Prostate gland (tissue), 2 donors: ENCODE measurements around the gene C18orf54. TPM values are rescaled to one million over a fixed set of nuclear protein-coding genes. Genes with fewer than 3 reads are reported as not detected.

Source experiments
- DNase-seq: peaks from one replicate; pipeline ENCODE4 v3.0.0-alpha.2; 2019; ENCODE audit warnings: low spot score
- H3K27ac ChIP-seq, 2 donors: fragments of 200-600 bp; sonication (generic); 2 replicates each; pipeline ENCODE4 v1.5.1; 2017 to 2019
- H3K27me3 ChIP-seq: fragments of 200-600 bp; sonication (generic); replicated peaks from 2 replicates; pipeline ENCODE4 v1.5.1; 2019; ENCODE audit not compliant: insufficient read depth
- H3K36me3 ChIP-seq, 2 donors: fragments of 200-600 bp; sonication (generic); 1 replicate in 1 of 2; 2 replicates in 1 of 2; pipeline versions ENCODE4 v1.5.1 to v1.8.1; 2017 to 2019
- H3K4me1 ChIP-seq: fragments of 200-600 bp; sonication (generic); replicated peaks from 2 replicates; pipeline ENCODE4 v1.5.1; 2019
- H3K4me3 ChIP-seq, 2 donors: fragments of 200-600 bp; sonication (generic); 2 replicates each; pipeline ENCODE4 v1.5.1; 2017 to 2019
- H3K9me3 ChIP-seq: fragments of 200-600 bp; sonication (generic); 2 replicates; pipeline ENCODE4 v1.5.1; 2017
- POLR2A ChIP-seq: fragments of 450-650 bp; IDR thresholded peaks from one replicate; pipeline ENCODE4 v1.6.1; 2016; ENCODE audit warnings: antibody characterized with exemption, mild to moderate bottlenecking
- POLR2AphosphoS5 ChIP-seq: sonication (generic); formaldehyde crosslinking; IDR thresholded peaks from one replicate; pipeline ENCODE4 v1.6.1; 2017; ENCODE audit warnings: antibody characterized with exemption
- WGBS: methylation state at CpG from one replicate; pipeline ENCODE4 v1.1.5; 2018; 5-methylcytosine and 5-hydroxymethylcytosine counted together
- intact Hi-C: fragments of 100-400 bp; cut with DNase I; formaldehyde crosslinking; loops from one replicate; pipeline ENCODE4 v1.14.2; 2022
- total RNA-seq, 2 donors: library from RNA; depleted of rRNA; stranded (reverse); fragments of >200 nt; gene quantifications; one replicate each; pipeline ENCODE4 v1.1.0, GENCODE V29; 2016
- TF ChIP-seq, protein P1 (sequence below), 4 experiments: fragments of 200-600 bp in 2 of 4; fragments of 450-650 bp in 2 of 4; sonication (generic) in 2 of 4; IDR thresholded peaks; 1 replicate in 3 of 4; 2 replicates in 1 of 4; pipeline ENCODE4 v1.5.1; 2016 to 2019; ENCODE audit warnings: antibody characterized with exemption in 4 of 4, mild to moderate bottlenecking in 2 of 4, moderate library complexity in 2 of 4

The C18orf54 gene
- total RNA-seq, 2 donors from 2014 or later, result 1.3 to 5.6 TPM

DNA sequence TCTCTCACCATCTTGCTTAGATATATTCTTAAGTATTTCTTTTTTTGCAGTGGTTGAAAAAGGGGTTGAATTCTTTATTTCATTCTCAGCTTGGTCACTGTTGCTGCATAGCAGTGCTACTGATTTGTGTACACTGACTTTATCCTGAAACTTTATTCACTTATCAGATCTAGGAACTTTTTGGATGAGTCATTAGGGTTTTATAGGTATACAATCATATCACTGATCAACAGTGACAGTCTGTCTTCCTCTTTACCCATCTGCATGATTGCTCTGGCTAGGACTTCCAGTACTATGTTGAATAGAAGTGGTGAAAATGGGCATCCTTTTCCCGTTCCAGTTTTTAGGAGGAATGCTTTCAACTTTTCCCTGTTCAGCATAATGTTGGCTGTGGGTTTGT is 6.5 kb upstream of the C18orf54 start:
- no peaks in the 10 kb centered on the region for H3K36me3 ChIP-seq
- 78% methylated on average over 1 of the region's 1 CpG for WGBS

DNA sequence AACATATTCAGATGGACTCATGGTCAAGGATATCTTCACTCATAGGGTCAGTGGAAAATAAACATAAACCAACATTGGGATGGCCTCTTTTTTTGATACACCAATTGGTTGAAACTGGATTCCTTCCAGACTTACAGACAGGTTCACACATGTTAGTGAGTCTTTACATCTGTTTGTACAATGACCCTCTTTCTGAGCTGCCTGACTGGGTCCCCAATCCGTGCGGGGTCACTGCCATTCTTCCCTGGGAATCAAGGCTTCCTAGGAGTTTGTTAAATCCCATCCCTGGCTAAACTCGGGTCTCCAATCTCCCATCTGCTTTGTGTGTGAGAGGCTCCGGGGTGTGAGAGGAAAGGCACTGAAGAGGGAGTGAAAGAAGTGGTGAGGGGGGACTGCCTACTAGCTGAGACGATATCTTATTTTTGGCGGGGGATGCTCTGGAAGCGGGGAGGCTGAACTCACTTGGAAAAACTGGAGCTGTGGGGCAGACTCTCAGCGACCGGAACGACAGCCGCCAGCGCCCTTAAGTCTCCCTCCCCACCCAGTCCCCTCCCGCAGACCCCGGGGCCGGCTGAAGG is 535 bp upstream of the C18orf54 start:
- H3K9me3 ChIP-seq, result no peaks in the 10 kb centered on the region
- no peaks in the 10 kb centered on the region for H3K36me3 ChIP-seq
- H3K4me3 ChIP-seq, result peak overlapping the region; percentile 54 to 55
- intact Hi-C loops, result loop anchor here (10.0 kb wide), 1 partner anchor 132 kb away; the partner anchor contains the start of gene MBD2
- no peaks in the 10 kb centered on the region for H3K4me1 ChIP-seq
- H3K27ac ChIP-seq, result peak overlapping the region in 1 of 2 donors; percentile 38
- no peaks in the 10 kb centered on the region for H3K27me3 ChIP-seq
- 3% methylated on average over 15 of the region's 15 CpGs for WGBS
- DNase-seq, result no peak
- TF ChIP-seq POLR2A, result no peak
- TF ChIP-seq POLR2AphosphoS5, result no peak

More for the DNA sequence above, 6.5 kb upstream of the C18orf54 start:
- Histone ChIP-seq H3K27ac (no peak overlapping the region), H3K4me3 (no peak overlapping the region), H3K9me3 (no peaks in the 10 kb centered on the region), H3K4me1 (no peaks in the 10 kb centered on the region), H3K27me3 (no peaks in the 10 kb centered on the region)
- intact Hi-C loops, result loop anchor here (10.0 kb wide), 1 partner anchor 126 kb away; the partner anchor contains the start of gene MBD2
- DNase-seq, result no peak
- no peak for TF ChIP-seq POLR2AphosphoS5
- TF ChIP-seq, protein P1, sequence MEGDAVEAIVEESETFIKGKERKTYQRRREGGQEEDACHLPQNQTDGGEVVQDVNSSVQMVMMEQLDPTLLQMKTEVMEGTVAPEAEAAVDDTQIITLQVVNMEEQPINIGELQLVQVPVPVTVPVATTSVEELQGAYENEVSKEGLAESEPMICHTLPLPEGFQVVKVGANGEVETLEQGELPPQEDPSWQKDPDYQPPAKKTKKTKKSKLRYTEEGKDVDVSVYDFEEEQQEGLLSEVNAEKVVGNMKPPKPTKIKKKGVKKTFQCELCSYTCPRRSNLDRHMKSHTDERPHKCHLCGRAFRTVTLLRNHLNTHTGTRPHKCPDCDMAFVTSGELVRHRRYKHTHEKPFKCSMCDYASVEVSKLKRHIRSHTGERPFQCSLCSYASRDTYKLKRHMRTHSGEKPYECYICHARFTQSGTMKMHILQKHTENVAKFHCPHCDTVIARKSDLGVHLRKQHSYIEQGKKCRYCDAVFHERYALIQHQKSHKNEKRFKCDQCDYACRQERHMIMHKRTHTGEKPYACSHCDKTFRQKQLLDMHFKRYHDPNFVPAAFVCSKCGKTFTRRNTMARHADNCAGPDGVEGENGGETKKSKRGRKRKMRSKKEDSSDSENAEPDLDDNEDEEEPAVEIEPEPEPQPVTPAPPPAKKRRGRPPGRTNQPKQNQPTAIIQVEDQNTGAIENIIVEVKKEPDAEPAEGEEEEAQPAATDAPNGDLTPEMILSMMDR (IDR thresholded peaks at IDR 0.05), result no peak
- no peak for TF ChIP-seq POLR2A

DNA sequence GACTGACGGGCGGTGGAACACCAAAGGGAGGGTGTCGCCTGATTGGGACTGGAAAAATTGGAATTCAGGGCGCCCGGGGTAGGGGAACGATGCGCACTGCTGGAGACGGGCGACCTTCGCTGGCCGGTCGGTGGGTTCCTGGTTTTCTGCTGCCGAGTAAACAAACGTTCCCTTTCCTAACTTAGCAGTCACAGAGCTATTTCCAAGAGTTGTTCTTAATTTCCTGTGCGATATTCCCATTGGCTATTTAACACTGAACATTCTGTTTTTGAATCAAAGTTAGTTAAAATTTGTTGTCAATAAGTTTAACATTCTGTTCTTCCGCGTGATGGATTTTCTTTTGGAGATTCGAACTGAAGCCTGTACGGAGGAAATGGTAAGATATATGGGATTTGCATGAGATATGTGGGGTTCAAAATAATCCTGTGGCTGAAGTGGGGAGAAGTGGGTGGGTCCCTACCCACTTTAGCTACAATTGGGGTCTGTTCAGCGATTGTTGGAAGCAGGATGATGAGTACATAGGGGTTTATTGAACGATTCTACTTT is 862 bp downstream of the C18orf54 start:
- Histone ChIP-seq H3K36me3 (no peaks in the 10 kb centered on the region), H3K4me3 (peak overlapping the region; percentile 54 to 55), H3K4me1 (no peaks in the 10 kb centered on the region), H3K27me3 (no peaks in the 10 kb centered on the region), H3K9me3 (no peaks in the 10 kb centered on the region), H3K27ac (peak overlapping the region in 1 of 2 donors; percentile 38)
- DNase-seq, result no peak
- TF ChIP-seq POLR2AphosphoS5 (no peak), POLR2A (no peak)
- TF ChIP-seq, protein P1 (IDR thresholded peaks at IDR 0.05), result no peak
- 2% methylated on average over 21 of the region's 21 CpGs for WGBS
- intact Hi-C loops, result loop anchor here (10.0 kb wide), 1 partner anchor 134 kb away; the partner anchor contains the start of gene MBD2

DNA sequence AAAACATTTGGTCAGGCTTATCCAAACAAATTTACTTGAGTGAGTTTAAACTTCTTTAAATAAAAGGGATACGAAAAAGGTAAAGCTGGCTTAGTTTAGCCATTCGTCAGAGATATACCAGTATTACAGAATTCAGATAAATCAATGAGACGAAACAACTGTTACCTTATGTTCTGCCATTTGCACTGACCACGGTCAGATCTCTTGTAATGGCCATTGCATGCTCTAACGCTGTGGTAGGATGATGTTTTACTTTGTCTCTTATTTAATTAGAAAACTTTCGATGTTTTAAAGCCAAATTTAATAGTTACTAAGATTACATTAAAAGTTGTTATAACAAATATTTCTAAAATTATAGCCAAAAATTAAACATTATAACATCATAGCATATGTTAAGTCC is 1.5 kb downstream of the C18orf54 start:
- H3K27me3 ChIP-seq, result no peaks in the 10 kb centered on the region
- no peak for TF ChIP-seq POLR2A
- TF ChIP-seq, protein P1 (IDR thresholded peaks at IDR 0.05), result no peak
- TF ChIP-seq POLR2AphosphoS5, result no peak
- DNase-seq, result no peak
- intact Hi-C loops, result loop anchor here (10.0 kb wide), 1 partner anchor 134 kb away; the partner anchor contains the start of gene MBD2
- no peaks in the 10 kb centered on the region for H3K36me3 ChIP-seq
- no peaks in the 10 kb centered on the region for H3K4me1 ChIP-seq
- H3K9me3 ChIP-seq, result no peaks in the 10 kb centered on the region
- WGBS, result 65% methylated on average over 6 of the region's 6 CpGs
- no peak overlapping the region for H3K27ac ChIP-seq
- no peak overlapping the region for H3K4me3 ChIP-seq

DNA sequence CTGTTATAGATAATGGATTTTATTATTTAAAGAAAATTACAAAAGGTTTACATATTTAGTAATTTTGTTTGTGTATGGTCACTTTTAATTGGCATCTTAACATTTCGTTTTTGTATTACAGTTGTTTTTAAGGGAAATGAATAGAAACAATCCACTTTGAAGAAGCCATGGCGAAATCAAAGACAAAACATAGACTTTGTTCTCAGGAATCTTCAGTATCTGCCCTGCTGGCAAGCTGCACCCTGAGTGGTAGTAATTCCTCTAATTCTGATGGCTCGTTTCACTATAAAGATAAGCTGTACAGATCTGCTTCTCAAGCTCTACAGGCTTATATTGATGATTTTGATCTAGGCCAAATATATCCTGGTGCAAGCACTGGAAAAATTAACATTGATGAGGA is 2.7 kb downstream of the C18orf54 start:
- no peaks in the 10 kb centered on the region for H3K36me3 ChIP-seq
- no peak for DNase-seq
- no peak overlapping the region for H3K27ac ChIP-seq
- WGBS, result 84% methylated on average over 3 of the region's 3 CpGs
- no peak overlapping the region for H3K4me3 ChIP-seq
- no peaks in the 10 kb centered on the region for H3K9me3 ChIP-seq
- no peaks in the 10 kb centered on the region for H3K4me1 ChIP-seq
- no peaks in the 10 kb centered on the region for H3K27me3 ChIP-seq
- TF ChIP-seq, protein P1 (IDR thresholded peaks at IDR 0.05), result no peak
- TF ChIP-seq POLR2AphosphoS5, result no peak
- no peak for TF ChIP-seq POLR2A
- intact Hi-C loops, result no loop called here
